ENCODE measurements around the gene IFITM1.

DNA sequence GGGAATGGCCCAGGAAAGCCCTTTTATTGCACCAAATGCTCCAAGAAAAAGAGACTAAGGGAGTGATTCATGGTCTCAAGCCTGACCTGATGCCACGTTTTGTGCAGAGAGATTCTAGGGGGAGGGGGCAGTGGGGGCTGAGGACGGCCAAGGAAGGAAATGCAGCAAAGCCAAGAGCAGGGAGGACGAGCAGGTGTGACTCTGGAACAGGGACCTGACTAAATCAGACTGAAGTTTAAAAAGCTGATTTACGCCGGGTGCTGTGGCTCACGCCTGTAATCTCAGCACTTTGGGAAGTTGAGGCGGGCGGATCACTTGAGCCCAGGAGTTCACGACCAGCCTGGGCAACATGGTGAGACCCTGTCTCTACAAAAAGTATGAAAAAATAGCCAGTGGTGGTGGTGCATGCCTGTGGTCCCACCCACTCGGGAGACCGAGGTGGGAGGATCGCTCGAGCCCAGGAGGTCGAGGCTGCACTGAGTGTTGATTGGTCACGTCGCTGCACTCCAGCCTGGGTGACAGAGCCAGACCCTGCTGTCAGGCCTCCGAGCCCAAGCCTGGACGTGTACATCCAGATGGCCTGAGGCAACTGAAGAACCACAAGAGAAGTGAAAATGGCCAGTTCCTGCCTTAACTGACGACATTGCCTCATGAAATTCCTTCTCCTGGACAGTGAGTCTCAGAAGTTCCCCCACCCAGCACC is 17.7 kb downstream of the IFITM1 start:
- TF ChIP-seq SP1 (IDR thresholded peaks at IDR 0.05) (no peak), RXRA (IDR thresholded peaks at IDR 0.05) (no peak), CTCF (IDR thresholded peaks at IDR 0.05; ENCODE audit: low read depth, low read length, missing input control) (no peak), TAF1 (conservative IDR thresholded peaks at IDR 0.05) (no peak), REST (IDR thresholded peaks at IDR 0.05) (no peak), RAD21 (IDR thresholded peaks at IDR 0.05) (no peak), GABPA (IDR thresholded peaks at IDR 0.05 in 1 of 2, conservative IDR thresholded peaks at IDR 0.05 in 1 of 2) (no peak), MAX (IDR thresholded peaks at IDR 0.05) (no peak), FOXA2 (IDR thresholded peaks at IDR 0.05) (no peak)
